K562 (cell line): Measurements from ENCODE around the gene NR5A1. TPM values are rescaled to one million over a fixed set of nuclear protein-coding genes. Genes with fewer than 3 reads are reported as not detected.

Experiments
- CAMTA2 ChIP-seq: fragments of 250-450 bp; sonication (Bioruptor Pico); conservative IDR thresholded peaks from 2 replicates; pipeline ENCODE4 v1.5.1; 2022
- CEBPB ChIP-seq: fragments of 450-650 bp; IDR thresholded peaks from 2 replicates; pipeline ENCODE4 v1.6.1; 2016; ENCODE audit warnings: missing genetic modification characterization, missing compliant biosample characterization
- CEBPG ChIP-seq, 3 experiments: fragments of 200-800 bp in 1 of 3; sonication (Bioruptor generic) in 1 of 3; sonication (generic) in 1 of 3; formaldehyde crosslinking in 1 of 3; IDR thresholded peaks in 2 of 3; conservative IDR thresholded peaks in 1 of 3; 2 replicates each; pipeline versions ENCODE4 v1.6.1 to v1.8.0; 2016 to 2022; ENCODE audit warnings: missing compliant biosample characterization in 2 of 3, missing genetic modification characterization in 2 of 3, mild to moderate bottlenecking in 1 of 3, missing genetic modification reagents in 1 of 3
- CHD7 ChIP-seq: fragments of 200-600 bp; sonication (generic); IDR thresholded peaks from one replicate; pipeline ENCODE4 v1.6.1; 2012; ENCODE audit warnings: mild to moderate bottlenecking, low read depth, low read length, inconsistent platforms
- EHMT2 ChIP-seq: fragments of 450-650 bp; IDR thresholded peaks from 2 replicates; pipeline ENCODE4 v1.6.1; 2018; ENCODE audit warnings: antibody characterized with exemption
- GTF2A2 ChIP-seq: IDR thresholded peaks from 2 replicates; pipeline ENCODE4 v1.6.1; 2016; ENCODE audit warnings: mild to moderate bottlenecking, missing genetic modification characterization, missing compliant biosample characterization
- PCBP2 ChIP-seq: fragments of 200-400 bp; formaldehyde crosslinking; IDR thresholded peaks from 2 replicates; pipeline ENCODE4 v1.6.1; 2018; ENCODE audit warnings: low read length, low read depth, mild to moderate bottlenecking, moderate library complexity; ENCODE audit not compliant: poor library complexity, severe bottlenecking
- TEAD2 ChIP-seq: fragments of 450-650 bp; IDR thresholded peaks from 2 replicates; pipeline ENCODE4 v1.6.1; 2016; ENCODE audit warnings: missing genetic modification characterization, control low read depth, missing compliant biosample characterization
- ZBTB9 ChIP-seq: fragments of 450-650 bp; formaldehyde crosslinking; IDR thresholded peaks from 2 replicates; pipeline ENCODE4 v1.4.0; 2020; ENCODE audit warnings: mild to moderate bottlenecking, moderate library complexity
- polyA plus RNA-seq, 8 experiments: library from polyadenylated mRNA; depleted of rRNA in 4 of 8; stranded (reverse) in 5 of 8; unstranded in 3 of 8; fragments of >200 nt; fragmentation: Nextera tagmentation in 2 of 8; fragmentation: Illumina TruSeq in 1 of 8; extraction: Ambion mirVana in 2 of 8; extraction: Trizol in 1 of 8; gene quantifications; 2 replicates each; pipeline versions ENCODE4 v1.2.1 to v1.2.3, GENCODE V29; 2011 to 2014; ENCODE audit warnings: inconsistent platforms in 1 of 8, missing spikeins in 1 of 8
- total RNA-seq, 7 experiments: library from RNA; depleted of rRNA in 6 of 7; stranded (reverse); fragments of >200 nt in 6 of 7; fragmentation: Illumina TruSeq in 2 of 7; extraction: Trizol in 2 of 7; gene quantifications; 2 replicates each; pipeline versions ENCODE4 v1.2.1 to v1.2.3, GENCODE V29; 2011 to 2021; ENCODE audit warnings: low replicate concordance in 1 of 7
- TF ChIP-seq, protein P1 (sequence below): fragments of 450-650 bp; formaldehyde crosslinking; IDR thresholded peaks from 2 replicates; pipeline ENCODE4 v1.4.0; 2022; ENCODE audit warnings: missing genetic modification characterization
- TF ChIP-seq, protein P2 (sequence below): fragments of 450-650 bp; IDR thresholded peaks from 2 replicates; pipeline ENCODE4 v1.6.1; 2016; ENCODE audit warnings: low read depth, mild to moderate bottlenecking, moderate library complexity

Gene NR5A1
- total and polyA plus RNA-seq, 9 of the 15 experiments (the other 6 are each of a cell fraction or from before 2014, with no cell fraction given): 0.11 to 0.32 (median 0.20) TPM; not detected in 6

GRCh38 chr9:124500028-124500795 is 7.0 kb downstream of the NR5A1 start (continued):
- TF ChIP-seq ZBTB9 (CRISPR knock-in tag) (no peak), CEBPG (CRISPR knock-in tag; IDR thresholded peaks at IDR 0.05) (no peak), CEBPG (tag; conservative IDR thresholded peaks at IDR 0.05 in 1 of 2, IDR thresholded peaks at IDR 0.05 in 1 of 2) (no peak), PCBP2 (no peak), CEBPB (tag) (no peak), TEAD2 (tag) (no peak), CAMTA2 (CRISPR knock-in tag) (no peak), CHD7 (no peak), GTF2A2 (tag) (no peak), EHMT2 (no peak)
- TF ChIP-seq, protein P1, sequence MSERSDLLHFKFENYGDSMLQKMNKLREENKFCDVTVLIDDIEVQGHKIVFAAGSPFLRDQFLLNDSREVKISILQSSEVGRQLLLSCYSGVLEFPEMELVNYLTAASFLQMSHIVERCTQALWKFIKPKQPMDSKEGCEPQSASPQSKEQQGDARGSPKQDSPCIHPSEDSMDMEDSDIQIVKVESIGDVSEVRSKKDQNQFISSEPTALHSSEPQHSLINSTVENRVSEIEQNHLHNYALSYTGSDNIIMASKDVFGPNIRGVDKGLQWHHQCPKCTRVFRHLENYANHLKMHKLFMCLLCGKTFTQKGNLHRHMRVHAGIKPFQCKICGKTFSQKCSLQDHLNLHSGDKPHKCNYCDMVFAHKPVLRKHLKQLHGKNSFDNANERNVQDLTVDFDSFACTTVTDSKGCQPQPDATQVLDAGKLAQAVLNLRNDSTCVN: no peak
- TF ChIP-seq, protein P2, sequence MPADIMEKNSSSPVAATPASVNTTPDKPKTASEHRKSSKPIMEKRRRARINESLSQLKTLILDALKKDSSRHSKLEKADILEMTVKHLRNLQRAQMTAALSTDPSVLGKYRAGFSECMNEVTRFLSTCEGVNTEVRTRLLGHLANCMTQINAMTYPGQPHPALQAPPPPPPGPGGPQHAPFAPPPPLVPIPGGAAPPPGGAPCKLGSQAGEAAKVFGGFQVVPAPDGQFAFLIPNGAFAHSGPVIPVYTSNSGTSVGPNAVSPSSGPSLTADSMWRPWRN: no peak
- TF ChIP-seq, all 486 proteins: peak for 0
